GM21717 (cell line): Measurements from ENCODE around the gene UPB1.
"Not testable (repeated sequence)": the region's sequence is repeated elsewhere in the genome, so short reads cannot be mapped to it uniquely, and the experiment has no call there.

Experiments used
- ATAC-seq: cut with Tn5 transposase; IDR thresholded peaks from one replicate; pipeline ENCODE4 v1.9.1; 2021; ENCODE audit warnings: mild to moderate bottlenecking, moderate library complexity; ENCODE audit not compliant: unreplicated experiment

UPB1 gene

GRCh38 chr22:24526191-24526590, 31.1 kb downstream of the UPB1 start:
- ATAC-seq: no peak

- no peak for ATAC-seq
These were observed 34.8 kb downstream of the UPB1 start for GRCh38 chr22:24529898-24530297.

- not testable (repeated sequence) for ATAC-seq
These were observed 35.8 kb downstream of the UPB1 start for GRCh38 chr22:24530968-24531367.

GRCh38 chr22:24532075-24532474, 36.9 kb downstream of the UPB1 start:
- ATAC-seq: no peak

GRCh38 chr22:24535348-24535747, 40.2 kb downstream of the UPB1 start:
- ATAC-seq: no peak

- ATAC-seq: no peak
These were observed 41.0 kb downstream of the UPB1 start for GRCh38 chr22:24536089-24536488.

GRCh38 chr22:24540470-24540869, 45.3 kb downstream of the UPB1 start:
- no peak for ATAC-seq

GRCh38 chr22:24541681-24542515, 46.8 kb downstream of the UPB1 start:
- ATAC-seq: no peak

- no peak for ATAC-seq
These were observed 47.5 kb downstream of the UPB1 start for GRCh38 chr22:24542641-24543040.

GRCh38 chr22:24543185-24543601, 48.1 kb downstream of the UPB1 start:
- ATAC-seq: no peak

- ATAC-seq: no peak
These were observed 48.6 kb downstream of the UPB1 start for GRCh38 chr22:24543679-24544243.

- ATAC-seq: no peak
These were observed 53.7 kb downstream of the UPB1 start for GRCh38 chr22:24548812-24549211.

GRCh38 chr22:24550028-24550901, 55.1 kb downstream of the UPB1 start:
- ATAC-seq: no peak

GRCh38 chr22:24550902-24551435, 55.8 kb downstream of the UPB1 start:
- ATAC-seq: no peak

- ATAC-seq: not testable (repeated sequence)
These were observed 57.6 kb downstream of the UPB1 start for GRCh38 chr22:24552503-24553286.

- no peak for ATAC-seq
These were observed 58.6 kb downstream of the UPB1 start for GRCh38 chr22:24553597-24554312.

GRCh38 chr22:24554313-24555164, 59.4 kb downstream of the UPB1 start, which contains the start of gene GUCD1:
Gene GUCD1, minus strand, starts transcription at chr22:24555138. Its CDS starts 147 bp downstream, at chr22:24554991.
- ATAC-seq: peak; percentile 15

GRCh38 chr22:24555165-24556039, 60.3 kb downstream of the UPB1 start, which contains the start of gene SNRPD3:
Gene SNRPD3, plus strand, starts transcription at chr22:24555999. Its CDS starts 1,676 bp downstream, at chr22:24557675.
- ATAC-seq: peak; percentile 63
